Peyer's patch (tissue), 4 donors: ENCODE data around the gene THSD8.
A peak's percentile ranks its signal among the peaks of the same experiment; 100 is the strongest.

Experiments used
- CTCF ChIP-seq, 6 experiments: fragments of 450-650 bp in 4 of 6; fragments of 200-600 bp in 2 of 6; sonication (generic) in 1 of 6; IDR thresholded peaks; one replicate each; pipeline ENCODE4 v1.5.1; 2017 to 2019; ENCODE audit warnings: antibody characterized with exemption in 6 of 6, mild to moderate bottlenecking in 3 of 6, moderate library complexity in 1 of 6
- POLR2A ChIP-seq, 2 donors: fragments of 450-650 bp; IDR thresholded peaks; one replicate each; pipeline ENCODE4 v1.5.1; 2017; ENCODE audit warnings: antibody characterized with exemption in 2 of 2, mild to moderate bottlenecking in 2 of 2, moderate library complexity in 2 of 2

GRCh38 chr19:12786141-12786870, 15.6 kb upstream of the THSD8 start:
- TF ChIP-seq CTCF (IDR thresholded peaks at IDR 0.05) (no peak), POLR2A (IDR thresholded peaks at IDR 0.05) (peak in 1 of 2 donors; percentile 2)
